Stomach smooth muscle (tissue), 2 donors: ENCODE results near the gene ZNF436.
A peak's percentile ranks its signal among the peaks of the same experiment; 100 is the strongest.

Source experiments
- H3K27ac ChIP-seq: one replicate; pipeline ENCODE4 v1.7.0; 2013; ENCODE audit warnings: mild to moderate bottlenecking, low read length, inconsistent platforms
- H3K27me3 ChIP-seq, 2 donors: one replicate each; pipeline ENCODE4 v1.7.0; 2013; ENCODE audit warnings: low read length in 2 of 2; ENCODE audit not compliant: insufficient read depth in 2 of 2, control insufficient read depth in 1 of 2
- H3K36me3 ChIP-seq, 2 donors: one replicate each; pipeline ENCODE4 v1.7.0; 2013; ENCODE audit warnings: low read length in 2 of 2; ENCODE audit not compliant: control insufficient read depth in 2 of 2, insufficient read depth in 2 of 2
- H3K4me1 ChIP-seq: one replicate; pipeline ENCODE4 v1.7.0; 2013; ENCODE audit warnings: low read length; ENCODE audit not compliant: control insufficient read depth, insufficient read depth
- H3K4me3 ChIP-seq, 2 donors: one replicate each; pipeline ENCODE4 v1.7.0; 2013; ENCODE audit warnings: low read length in 2 of 2
- H3K9ac ChIP-seq, 2 donors: one replicate each; pipeline ENCODE4 v1.7.0; 2013; ENCODE audit warnings: low read length in 2 of 2, mild to moderate bottlenecking in 1 of 2
- H3K9me3 ChIP-seq, 2 donors: one replicate each; pipeline ENCODE4 v1.7.0; 2013; ENCODE audit warnings: low read length in 2 of 2; ENCODE audit not compliant: control insufficient read depth in 2 of 2
- donor health status: healthy.
- donor health status: Pancreatic carcinoma.

ZNF436 gene

DNA sequence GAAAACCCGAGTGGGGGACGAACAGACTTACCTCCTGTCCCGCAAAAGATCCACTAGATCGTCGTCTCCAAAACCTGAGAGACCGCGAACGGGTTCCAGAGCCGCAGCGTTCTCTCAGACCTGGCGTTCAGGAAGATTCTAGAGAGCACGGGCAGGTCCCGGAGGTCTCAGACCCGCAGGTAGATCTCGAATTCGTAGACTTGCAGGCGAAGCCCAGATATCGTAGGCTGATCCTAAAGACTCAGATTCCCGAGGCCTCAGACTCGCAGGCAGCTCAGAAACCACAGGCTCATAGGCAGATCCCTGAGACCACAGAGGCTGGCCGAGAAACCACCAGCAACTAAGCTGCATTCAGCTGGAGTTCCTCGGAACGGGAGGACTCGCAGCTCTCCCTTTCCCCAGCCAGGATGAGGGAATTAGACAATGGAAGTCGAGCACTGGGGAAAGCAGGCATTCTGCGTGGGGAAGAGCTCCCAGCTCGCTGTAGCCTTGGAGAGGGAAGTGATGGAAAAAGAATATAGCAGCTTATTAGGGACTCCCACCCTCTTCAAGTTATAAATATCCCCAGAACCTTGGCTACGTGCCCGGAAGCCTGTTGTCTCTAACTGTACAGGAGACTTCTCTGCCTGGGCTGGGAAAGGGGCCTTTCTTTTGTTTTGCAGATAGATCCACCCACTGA is at the start of gene ZNF436:
ZNF436 (minus strand) TSS at position 502 of the 679 bp plus-strand sequence. CDS start 1,831 bp downstream, outside the sequence.
- Histone ChIP-seq H3K4me1 (peaks cover 46% of the 10 kb centered on the region), H3K27me3 (no peaks in the 10 kb centered on the region), H3K9me3 (peaks cover 0 to under 1% of the 10 kb centered on the region in 2 donors), H3K4me3 (peak within 1 kb of the TSS; percentile 96 to 98), H3K27ac (peak within 1 kb of the TSS; percentile 95), H3K36me3 (peaks cover 7 to 12% of the 10 kb centered on the region in 2 donors), H3K9ac (peak within 1 kb of the TSS; percentile 97 to 98)

DNA sequence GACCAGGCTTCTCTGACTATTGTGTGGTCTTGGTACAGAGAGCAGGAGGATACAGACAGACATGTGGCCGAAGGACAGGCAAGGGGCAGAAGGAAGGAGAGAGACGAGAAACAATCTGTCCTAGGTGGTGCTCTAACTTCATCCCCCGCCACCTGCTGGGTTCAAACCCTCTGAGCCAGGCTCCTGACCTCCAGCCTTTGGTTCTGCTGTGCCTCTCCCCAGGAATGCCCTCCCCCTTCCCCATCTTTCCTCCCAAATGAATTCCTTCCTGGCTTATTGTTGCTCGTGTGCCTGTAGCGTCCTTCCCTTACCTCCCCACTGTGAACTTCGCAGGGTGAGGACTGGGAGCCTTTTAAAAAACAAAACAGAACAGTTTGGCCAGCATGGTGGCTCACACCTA is 49.5 kb upstream of the ZNF436 start:
- Histone ChIP-seq H3K4me3 (no peak overlapping the region), H3K9me3 (no peaks in the 10 kb centered on the region), H3K4me1 (peaks cover 34% of the 10 kb centered on the region), H3K36me3 (peaks cover 7 to 20% of the 10 kb centered on the region in 2 donors), H3K27me3 (no peaks in the 10 kb centered on the region), H3K9ac (no peak overlapping the region), H3K27ac (no peak overlapping the region)

DNA sequence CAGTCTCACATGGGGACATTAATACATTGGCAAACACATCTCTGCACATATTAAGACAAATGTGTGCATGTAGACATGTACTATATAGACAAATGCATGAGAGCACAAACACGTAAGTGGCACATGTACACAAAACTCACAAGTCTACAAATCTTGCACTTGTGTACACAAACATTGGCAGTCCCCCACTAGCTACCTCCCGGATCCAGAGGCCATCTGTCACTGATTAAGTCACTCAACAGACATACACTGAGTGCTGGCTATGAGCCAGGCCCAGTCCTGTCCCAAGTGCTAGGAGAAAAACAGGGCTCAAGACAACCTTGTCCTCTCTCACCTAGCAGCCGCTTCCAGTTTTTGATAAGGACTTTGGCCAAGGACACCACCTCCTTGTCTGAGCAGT is 47.9 kb upstream of the ZNF436 start:
- Histone ChIP-seq H3K9me3 (no peaks in the 10 kb centered on the region), H3K4me3 (no peak overlapping the region), H3K9ac (no peak overlapping the region), H3K36me3 (peaks cover 7 to 20% of the 10 kb centered on the region in 2 donors), H3K4me1 (peaks cover 20% of the 10 kb centered on the region), H3K27ac (no peak overlapping the region), H3K27me3 (no peaks in the 10 kb centered on the region)

DNA sequence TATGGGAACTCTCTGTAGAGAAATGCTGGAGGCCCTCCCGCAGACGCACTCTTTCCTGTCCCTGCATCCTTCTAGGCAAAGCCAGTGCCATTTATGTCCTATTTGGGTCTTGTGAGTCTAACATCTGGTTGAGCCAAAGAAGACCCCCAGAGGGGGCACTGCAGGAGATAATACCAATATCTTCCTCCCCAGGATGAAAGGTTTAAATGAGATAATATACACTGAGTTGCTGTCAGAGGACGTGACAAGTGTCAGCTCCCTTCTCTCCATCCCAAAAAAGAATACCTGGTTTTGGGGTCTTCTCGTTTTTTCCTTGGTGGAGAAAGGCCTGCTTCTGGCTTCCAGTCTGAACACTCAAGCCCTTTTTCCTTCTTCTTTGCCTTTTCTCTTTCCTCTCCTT is 47.3 kb upstream of the ZNF436 start:
- Histone ChIP-seq H3K9ac (no peak overlapping the region), H3K36me3 (peaks cover 7 to 20% of the 10 kb centered on the region in 2 donors), H3K4me3 (no peak overlapping the region), H3K9me3 (no peaks in the 10 kb centered on the region), H3K4me1 (peaks cover 14% of the 10 kb centered on the region), H3K27me3 (no peaks in the 10 kb centered on the region), H3K27ac (no peak overlapping the region)

DNA sequence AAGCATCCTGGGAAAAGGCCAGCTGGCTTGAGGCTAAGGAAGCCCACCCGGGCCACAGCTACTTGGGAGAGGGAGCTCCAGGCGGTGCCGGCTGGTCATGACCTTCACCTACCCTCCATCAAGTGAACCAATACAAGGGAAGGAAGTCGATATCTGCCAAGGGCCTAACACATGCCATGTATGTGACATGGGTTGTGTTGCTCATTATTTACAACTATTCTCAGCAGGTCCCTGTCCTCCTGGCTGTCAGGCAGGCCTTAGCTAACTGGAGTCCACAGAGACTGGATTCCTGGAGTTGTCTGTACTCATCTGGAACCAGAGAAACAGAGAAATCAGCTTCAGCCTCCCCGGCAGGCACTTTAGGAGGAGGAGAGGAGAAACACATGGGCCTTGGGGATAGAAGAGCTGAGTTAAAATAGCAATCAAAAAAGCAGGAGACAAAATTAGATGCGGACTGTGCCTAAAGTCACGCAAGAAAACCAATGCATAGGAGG is 39.2 kb upstream of the ZNF436 start:
- no peaks in the 10 kb centered on the region for H3K27me3 ChIP-seq
- no peaks in the 10 kb centered on the region for H3K9me3 ChIP-seq
- H3K27ac ChIP-seq = no peak overlapping the region
- no peak overlapping the region for H3K9ac ChIP-seq
- H3K4me1 ChIP-seq = peaks cover 9% of the 10 kb centered on the region
- H3K4me3 ChIP-seq = no peak overlapping the region
- peaks cover 15 to 19% of the 10 kb centered on the region in 2 donors for H3K36me3 ChIP-seq

DNA sequence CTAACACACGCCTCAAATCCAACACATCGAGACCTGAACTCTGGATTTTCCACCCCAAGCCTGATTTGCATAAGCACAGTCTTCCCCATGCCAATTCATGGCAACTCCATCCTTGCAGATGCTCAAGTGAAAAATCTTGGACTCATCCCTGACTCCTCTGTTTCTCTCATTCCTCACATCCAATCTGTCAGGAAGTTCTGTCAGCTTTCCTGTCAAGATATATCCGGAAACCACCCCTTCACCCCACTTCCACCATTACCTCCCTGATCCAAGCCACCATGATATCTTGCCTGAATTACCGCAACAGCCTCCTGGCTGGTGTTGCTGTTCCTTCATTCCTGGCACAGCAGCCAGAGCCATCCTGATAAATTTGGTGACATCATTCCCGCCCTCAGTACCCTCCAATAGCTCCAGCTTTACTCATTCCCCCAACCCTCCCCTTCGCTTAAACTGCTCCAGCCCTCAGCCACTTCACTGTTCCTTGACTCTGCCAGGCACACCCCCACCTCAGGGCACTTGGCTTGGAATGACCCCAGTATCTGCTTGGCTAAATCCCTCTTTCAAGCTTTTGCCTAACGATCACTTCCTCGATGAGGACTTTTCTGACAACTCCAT is 37.5 kb upstream of the ZNF436 start:
- peaks cover 19% of the 10 kb centered on the region for H3K4me1 ChIP-seq
- peaks cover 15 to 24% of the 10 kb centered on the region in 2 donors for H3K36me3 ChIP-seq
- H3K27ac ChIP-seq = peak overlapping the region; percentile 18
- no peak overlapping the region for H3K4me3 ChIP-seq
- H3K9ac ChIP-seq = no peak overlapping the region
- no peaks in the 10 kb centered on the region for H3K27me3 ChIP-seq
- no peaks in the 10 kb centered on the region for H3K9me3 ChIP-seq

DNA sequence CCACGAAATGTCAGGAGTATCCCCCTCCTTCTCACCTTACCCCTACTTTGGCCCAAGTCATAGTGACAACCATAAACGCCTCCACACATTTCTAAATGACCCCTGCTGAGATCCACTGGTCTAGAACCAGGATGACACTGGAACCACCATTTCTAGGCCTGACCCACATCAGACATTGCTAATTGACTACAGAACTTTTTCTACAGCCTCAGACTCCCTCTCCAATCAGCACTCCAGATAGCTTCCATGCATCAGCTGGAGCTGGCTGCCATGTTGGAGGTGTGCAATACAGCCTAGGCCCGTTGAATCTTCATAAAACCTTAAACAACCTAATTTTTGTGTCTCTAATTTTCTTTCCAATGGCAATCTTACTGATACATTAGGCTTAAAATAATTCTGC is 36.3 kb upstream of the ZNF436 start:
- Histone ChIP-seq H3K36me3 (peaks cover 17 to 30% of the 10 kb centered on the region in 2 donors), H3K4me1 (peaks cover 19% of the 10 kb centered on the region), H3K9ac (no peak overlapping the region), H3K4me3 (no peak overlapping the region), H3K9me3 (no peaks in the 10 kb centered on the region), H3K27me3 (no peaks in the 10 kb centered on the region), H3K27ac (no peak overlapping the region)

DNA sequence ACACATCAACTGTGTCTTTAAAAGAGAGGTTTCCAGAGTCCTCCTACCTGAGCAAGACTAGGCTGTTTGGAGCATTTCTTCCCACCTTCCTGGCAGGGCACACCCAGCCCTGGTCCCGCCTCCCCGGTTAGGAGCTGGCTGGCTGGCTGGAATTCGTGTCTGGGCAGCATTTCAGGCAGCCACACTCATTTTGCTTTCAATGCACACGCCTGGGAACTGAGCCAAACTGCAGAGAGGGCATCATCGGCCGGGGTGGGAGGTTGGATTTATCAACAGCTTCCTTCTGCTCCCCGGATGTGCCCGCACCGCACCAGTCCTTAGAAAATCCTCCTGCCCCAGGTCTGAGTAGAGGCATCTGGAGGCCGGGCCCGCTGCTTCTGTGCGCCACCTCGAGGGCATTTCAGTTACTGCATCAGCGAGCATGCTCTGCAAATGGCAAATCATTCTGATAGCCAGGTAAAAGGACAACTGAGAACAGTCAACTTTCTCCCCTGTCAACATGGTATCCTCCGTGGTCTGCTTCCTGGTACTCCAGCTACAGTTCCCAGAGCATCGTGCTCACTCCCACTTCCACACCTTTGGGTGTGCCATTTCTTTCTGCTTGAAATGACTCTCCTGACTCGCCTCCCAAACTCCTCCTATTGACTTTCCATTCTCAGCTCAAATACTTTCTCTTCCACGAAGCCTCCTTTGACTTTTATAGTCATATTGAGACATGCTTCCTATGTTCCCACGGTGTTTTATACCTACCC is 34.3 kb upstream of the ZNF436 start:
- Histone ChIP-seq H3K36me3 (peaks cover 13 to 29% of the 10 kb centered on the region in 2 donors), H3K4me1 (peaks cover 19% of the 10 kb centered on the region), H3K27ac (peak overlapping the region; percentile 46), H3K9ac (peak overlapping the region; percentile 30 to 42), H3K4me3 (peak overlapping the region; percentile 23 to 35), H3K27me3 (no peaks in the 10 kb centered on the region), H3K9me3 (no peaks in the 10 kb centered on the region)

DNA sequence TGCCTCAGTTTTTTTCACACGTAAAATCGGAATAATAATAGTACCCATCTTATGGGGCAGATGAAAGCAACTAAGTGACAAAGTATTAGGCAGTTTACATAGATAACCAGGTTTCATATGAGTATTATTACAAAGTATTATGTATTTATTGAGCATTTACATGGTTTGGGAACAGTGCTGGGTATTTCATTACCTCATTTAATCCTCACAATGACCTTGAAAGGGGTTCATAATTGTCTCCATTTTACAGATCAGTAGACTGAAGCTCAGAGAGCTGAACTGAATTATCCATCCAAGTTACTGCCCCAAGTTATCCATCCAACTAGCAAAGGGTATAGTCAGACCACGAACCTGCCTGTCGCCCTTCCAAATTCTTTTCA is 33.7 kb upstream of the ZNF436 start:
- Histone ChIP-seq H3K27ac (peak overlapping the region; percentile 46), H3K9me3 (no peaks in the 10 kb centered on the region), H3K4me1 (peaks cover 19% of the 10 kb centered on the region), H3K36me3 (peaks cover 8 to 23% of the 10 kb centered on the region in 2 donors), H3K4me3 (peak overlapping the region in 1 of 2 donors; percentile 23), H3K27me3 (no peaks in the 10 kb centered on the region), H3K9ac (no peak overlapping the region)

DNA sequence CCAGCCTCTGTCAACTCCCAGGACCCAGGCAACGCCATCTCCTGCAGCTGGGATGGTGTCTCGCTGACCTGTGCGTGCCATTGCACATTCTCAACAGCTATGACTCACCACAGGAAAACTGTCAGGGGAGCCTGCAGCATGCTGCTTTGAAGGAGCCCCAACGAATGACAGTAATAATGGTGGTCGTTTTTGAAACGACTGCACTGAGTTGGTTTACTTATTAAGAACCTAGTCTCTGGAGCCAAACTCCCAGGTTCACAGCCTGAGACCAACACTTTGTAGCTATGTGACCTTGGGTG is 33.4 kb upstream of the ZNF436 start:
- peak overlapping the region in 1 of 2 donors; percentile 23 for H3K4me3 ChIP-seq
- peak overlapping the region; percentile 46 for H3K27ac ChIP-seq
- H3K4me1 ChIP-seq = peaks cover 19% of the 10 kb centered on the region
- no peaks in the 10 kb centered on the region for H3K9me3 ChIP-seq
- no peak overlapping the region for H3K9ac ChIP-seq
- peaks cover 7 to 21% of the 10 kb centered on the region in 2 donors for H3K36me3 ChIP-seq
- H3K27me3 ChIP-seq = no peaks in the 10 kb centered on the region
